Natural killer cell (primary cell): ENCODE data around the gene NANOS3. TPM values are rescaled to one million over a fixed set of nuclear protein-coding genes. Genes with fewer than 3 reads are reported as not detected.

Experiments used
- ATAC-seq, 3 donors: fragments of 150-1000 bp in 2 of 3; fragments of 200-7000 bp in 1 of 3; cut with Tn5 transposase; 1 replicate in 1 of 3; 2 replicates in 2 of 3; pipeline ENCODE4 v1.10.0; 2021; ENCODE audit warnings: mild to moderate bottlenecking in 2 of 3, moderate library complexity in 2 of 3
- DNase-seq, 2 donors: peaks; one replicate each; pipeline versions ENCODE4 v3.0.0 to v3.0.0-alpha.2; 2013 to 2021; ENCODE audit warnings: mixed read lengths in 1 of 2
- H3K27ac ChIP-seq: one replicate; pipeline ENCODE4 v1.5.1; 2013; ENCODE audit warnings: mild to moderate bottlenecking, low read length
- H3K27me3 ChIP-seq: one replicate; pipeline ENCODE4 v1.6.1; 2013; ENCODE audit warnings: low read length; ENCODE audit not compliant: control insufficient read depth, insufficient read depth
- H3K36me3 ChIP-seq: one replicate; pipeline ENCODE4 v1.6.1; 2013; ENCODE audit warnings: low read length; ENCODE audit not compliant: control insufficient read depth, insufficient read depth
- H3K4me1 ChIP-seq: one replicate; pipeline ENCODE4 v1.6.1; 2013; ENCODE audit warnings: low read length; ENCODE audit not compliant: control insufficient read depth, insufficient read depth
- H3K4me3 ChIP-seq: one replicate; pipeline ENCODE4 v1.5.1; 2013; ENCODE audit warnings: low read length
- H3K9me3 ChIP-seq: one replicate; pipeline ENCODE4 v1.6.1; 2013; ENCODE audit warnings: low read length; ENCODE audit not compliant: control insufficient read depth, insufficient read depth
- H3K27ac Mint-ChIP-seq, 2 donors: one replicate each; pipeline ENCODE4 v1.8.0; 2022; ENCODE audit warnings: mild to moderate bottlenecking in 2 of 2, mixed read lengths in 2 of 2, moderate library complexity in 1 of 2
- H3K27me3 Mint-ChIP-seq, 2 donors: one replicate each; pipeline ENCODE4 v1.8.0; 2022; ENCODE audit warnings: low read depth in 2 of 2, mixed read lengths in 2 of 2
- H3K36me3 Mint-ChIP-seq: one replicate; pipeline ENCODE4 v1.8.0; 2022; ENCODE audit warnings: mixed read lengths
- H3K4me1 Mint-ChIP-seq, 2 donors: one replicate each; pipeline ENCODE4 v1.8.0; 2022; ENCODE audit warnings: mixed read lengths in 2 of 2
- H3K4me3 Mint-ChIP-seq: one replicate; pipeline ENCODE4 v1.8.0; 2022; ENCODE audit warnings: mild to moderate bottlenecking, moderate library complexity, mixed read lengths
- H3K9me3 Mint-ChIP-seq, 2 donors: one replicate each; pipeline ENCODE4 v1.8.0; 2022; ENCODE audit warnings: mixed read lengths in 2 of 2
- CTCF ChIP-seq: fragments of 200-600 bp; IDR thresholded peaks from one replicate; pipeline ENCODE4 v1.8.0; 2022; ENCODE audit warnings: antibody characterized with exemption
- WGBS: methylation state at CpG from one replicate; pipeline ENCODE4 v1.1.7; 2013; ENCODE audit warnings: missing lambda C conversion rate; ENCODE audit not compliant: insufficient coverage; 5-methylcytosine and 5-hydroxymethylcytosine counted together
- intact Hi-C: fragments of 100-400 bp; cut with micrococcal nuclease; formaldehyde crosslinking; loops from one replicate; pipeline ENCODE4 v1.14.2; 2022
- total RNA-seq, 4 donors: library from RNA; stranded (reverse); fragments of 120-200 nt in 1 of 4; gene quantifications; one replicate each; pipeline versions ENCODE4 v1.2.3 to v1.2.4, GENCODE V29; 2013 to 2022

NANOS3 gene
- total RNA-seq, 3 donors from 2014 or later (not counting 1 experiment from before 2014, with no cell fraction given) = 2.6 to 6.3 (median 3.0) TPM

GRCh38 chr19:13892870-13893269, 15.9 kb downstream of the NANOS3 start:
- no peaks in the 10 kb centered on the region for H3K27me3 Mint-ChIP-seq
- TF ChIP-seq CTCF = no peak
- no peak overlapping the region for H3K4me3 ChIP-seq
- H3K36me3 ChIP-seq = no peaks in the 10 kb centered on the region
- H3K36me3 Mint-ChIP-seq = no peaks in the 10 kb centered on the region
- ATAC-seq (no peak), DNase-seq (no peak)
- H3K4me1 ChIP-seq = peaks cover 8% of the 10 kb centered on the region
- no peak overlapping the region for H3K27ac ChIP-seq
- H3K9me3 Mint-ChIP-seq = no peaks in the 10 kb centered on the region
- no peak overlapping the region for H3K4me3 Mint-ChIP-seq
- no peaks in the 10 kb centered on the region for H3K9me3 ChIP-seq
- H3K27ac Mint-ChIP-seq = no peak overlapping the region
- 86% methylated on average over 7 of the region's 9 CpGs for WGBS
- H3K27me3 ChIP-seq = no peaks in the 10 kb centered on the region
- intact Hi-C loops = no loop called here
- peaks cover 0 to under 1% of the 10 kb centered on the region in 2 donors for H3K4me1 Mint-ChIP-seq

- H3K9me3 Mint-ChIP-seq = no peaks in the 10 kb centered on the region
- no peaks in the 10 kb centered on the region for H3K4me1 ChIP-seq
- no peak for TF ChIP-seq CTCF
- H3K4me1 Mint-ChIP-seq = no peaks in the 10 kb centered on the region
- H3K36me3 Mint-ChIP-seq = no peaks in the 10 kb centered on the region
- intact Hi-C loops = no loop called here
- H3K36me3 ChIP-seq = no peaks in the 10 kb centered on the region
- 98% methylated on average over 3 of the region's 5 CpGs for WGBS
- H3K27ac Mint-ChIP-seq = no peak overlapping the region
- no peaks in the 10 kb centered on the region for H3K9me3 ChIP-seq
- H3K27me3 ChIP-seq = no peaks in the 10 kb centered on the region
- DNase-seq (no peak), ATAC-seq (no peak)
- H3K4me3 ChIP-seq = no peak overlapping the region
- no peaks in the 10 kb centered on the region for H3K27me3 Mint-ChIP-seq
- H3K4me3 Mint-ChIP-seq = no peak overlapping the region
- no peak overlapping the region for H3K27ac ChIP-seq
These were observed 17.6 kb downstream of the NANOS3 start for GRCh38 chr19:13894552-13894951.

- H3K27me3 Mint-ChIP-seq = no peaks in the 10 kb centered on the region
- no peaks in the 10 kb centered on the region for H3K36me3 ChIP-seq
- no peaks in the 10 kb centered on the region for H3K9me3 ChIP-seq
- ATAC-seq (no peak), DNase-seq (no peak)
- no peaks in the 10 kb centered on the region for H3K9me3 Mint-ChIP-seq
- H3K4me3 ChIP-seq = no peak overlapping the region
- H3K27ac ChIP-seq = no peak overlapping the region
- no CpG with 5 or more reads among the region's 2 CpGs for WGBS
- H3K36me3 Mint-ChIP-seq = no peaks in the 10 kb centered on the region
- no peak overlapping the region for H3K27ac Mint-ChIP-seq
- H3K4me3 Mint-ChIP-seq = no peak overlapping the region
- TF ChIP-seq CTCF = no peak
- H3K4me1 ChIP-seq = no peaks in the 10 kb centered on the region
- no peaks in the 10 kb centered on the region for H3K27me3 ChIP-seq
- H3K4me1 Mint-ChIP-seq = no peaks in the 10 kb centered on the region
- intact Hi-C loops = no loop called here
These were observed 19.3 kb downstream of the NANOS3 start for GRCh38 chr19:13896227-13896626.

GRCh38 chr19:13899393-13899792, 22.5 kb downstream of the NANOS3 start:
- no peaks in the 10 kb centered on the region for H3K9me3 ChIP-seq
- no peaks in the 10 kb centered on the region for H3K36me3 Mint-ChIP-seq
- H3K4me3 Mint-ChIP-seq = no peak overlapping the region
- H3K9me3 Mint-ChIP-seq = no peaks in the 10 kb centered on the region
- intact Hi-C loops = no loop called here
- H3K27me3 ChIP-seq = no peaks in the 10 kb centered on the region
- H3K4me1 ChIP-seq = peaks cover 6% of the 10 kb centered on the region
- ATAC-seq (no peak), DNase-seq (no peak)
- H3K27me3 Mint-ChIP-seq = no peaks in the 10 kb centered on the region
- no peaks in the 10 kb centered on the region for H3K4me1 Mint-ChIP-seq
- no peak overlapping the region for H3K27ac ChIP-seq
- no peaks in the 10 kb centered on the region for H3K36me3 ChIP-seq
- TF ChIP-seq CTCF = no peak
- no peak overlapping the region for H3K27ac Mint-ChIP-seq
- no peak overlapping the region for H3K4me3 ChIP-seq
- WGBS = 75% methylated on average over 10 of the region's 10 CpGs
